AG09319 (cell line): ENCODE measurements around the gene SNAI3.

ENCODE experiments used
- DNase-seq: peaks from one replicate; pipeline ENCODE4 v3.0.0-alpha.2; 2010; ENCODE audit warnings: low read depth; ENCODE audit errors: extremely low read depth
- TF ChIP-seq, protein P1 (sequence below): IDR thresholded peaks from 2 replicates; pipeline ENCODE4 v1.5.1; 2011; ENCODE audit warnings: low read depth, mild to moderate bottlenecking, inconsistent platforms, low read length, moderate library complexity

The SNAI3 gene

GRCh38 chr16:88634141-88634993 is 51.9 kb downstream of the SNAI3 start:
- DNase-seq: no peak
- TF ChIP-seq, protein P1, sequence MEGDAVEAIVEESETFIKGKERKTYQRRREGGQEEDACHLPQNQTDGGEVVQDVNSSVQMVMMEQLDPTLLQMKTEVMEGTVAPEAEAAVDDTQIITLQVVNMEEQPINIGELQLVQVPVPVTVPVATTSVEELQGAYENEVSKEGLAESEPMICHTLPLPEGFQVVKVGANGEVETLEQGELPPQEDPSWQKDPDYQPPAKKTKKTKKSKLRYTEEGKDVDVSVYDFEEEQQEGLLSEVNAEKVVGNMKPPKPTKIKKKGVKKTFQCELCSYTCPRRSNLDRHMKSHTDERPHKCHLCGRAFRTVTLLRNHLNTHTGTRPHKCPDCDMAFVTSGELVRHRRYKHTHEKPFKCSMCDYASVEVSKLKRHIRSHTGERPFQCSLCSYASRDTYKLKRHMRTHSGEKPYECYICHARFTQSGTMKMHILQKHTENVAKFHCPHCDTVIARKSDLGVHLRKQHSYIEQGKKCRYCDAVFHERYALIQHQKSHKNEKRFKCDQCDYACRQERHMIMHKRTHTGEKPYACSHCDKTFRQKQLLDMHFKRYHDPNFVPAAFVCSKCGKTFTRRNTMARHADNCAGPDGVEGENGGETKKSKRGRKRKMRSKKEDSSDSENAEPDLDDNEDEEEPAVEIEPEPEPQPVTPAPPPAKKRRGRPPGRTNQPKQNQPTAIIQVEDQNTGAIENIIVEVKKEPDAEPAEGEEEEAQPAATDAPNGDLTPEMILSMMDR: no peak

- DNase-seq: no peak
- TF ChIP-seq, protein P1: peak; percentile 21
Observed at GRCh38 chr16:88633684-88634140, 52.6 kb downstream of the SNAI3 start.

GRCh38 chr16:88632587-88632930 is 53.7 kb downstream of the SNAI3 start:
- DNase-seq: no peak
- TF ChIP-seq, protein P1: no peak

DNA sequence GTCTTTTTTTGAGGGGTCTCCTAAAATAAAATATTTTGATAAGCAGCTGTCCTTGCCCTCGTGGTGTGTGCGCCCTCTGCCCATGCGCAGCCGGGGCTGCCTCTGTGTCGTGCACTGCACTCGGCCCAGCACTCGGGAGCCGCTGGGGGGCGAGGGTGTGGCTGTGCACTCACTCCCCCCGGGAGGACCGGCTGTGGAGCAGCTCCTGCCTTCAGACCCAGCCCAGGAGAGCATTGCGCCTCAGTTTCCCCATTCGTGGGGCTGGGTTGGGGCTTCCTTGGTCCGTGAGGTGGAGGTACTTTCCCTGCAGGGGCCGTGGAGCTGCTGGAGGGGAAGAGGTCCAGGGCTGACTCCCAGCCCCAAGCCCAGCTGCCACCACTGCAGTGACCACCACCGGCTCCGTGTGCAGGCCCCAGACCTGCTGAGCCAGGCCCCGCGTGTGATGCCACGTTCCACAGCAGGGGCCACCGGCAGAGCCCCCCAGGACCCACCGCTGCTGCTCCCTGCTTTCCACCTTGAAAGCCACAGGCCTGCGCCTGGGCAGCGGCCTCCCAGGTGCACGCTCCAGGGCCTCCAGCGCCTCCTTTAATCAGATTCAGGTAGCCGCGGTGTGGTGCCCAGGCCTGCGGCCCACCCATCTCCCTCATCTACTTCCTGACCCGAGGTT is 54.3 kb downstream of the SNAI3 start:
- DNase-seq: no peak
- TF ChIP-seq, protein P1: no peak

DNA sequence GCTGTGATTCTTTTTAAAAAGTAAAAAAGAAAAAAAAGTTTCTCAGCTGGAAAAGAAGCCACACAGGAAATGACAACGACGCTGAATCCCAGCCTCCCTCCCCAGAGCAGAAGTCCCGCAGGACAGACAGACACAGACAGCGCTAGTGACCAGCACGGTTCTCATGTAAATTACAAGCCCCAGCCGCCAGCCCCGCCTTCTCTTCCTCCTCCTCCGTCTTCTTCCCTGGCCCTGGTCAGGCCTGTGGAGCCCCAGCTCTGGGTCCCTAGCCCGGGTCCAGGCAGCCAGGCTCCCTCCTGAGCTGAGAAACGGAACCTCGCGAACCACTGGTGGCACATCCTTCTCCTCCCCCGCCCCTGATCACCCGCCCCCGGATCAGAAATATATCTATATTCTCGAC is 54.9 kb downstream of the SNAI3 start:
- TF ChIP-seq, protein P1: no peak
- no peak for DNase-seq

GRCh38 chr16:88630941-88631340 is 55.4 kb downstream of the SNAI3 start:
- no peak for DNase-seq
- TF ChIP-seq, protein P1: no peak

GRCh38 chr16:88630433-88630832 is 55.9 kb downstream of the SNAI3 start:
- TF ChIP-seq, protein P1: no peak
- DNase-seq: no peak
